Measurements from ENCODE around the gene FHIT. TPM values are rescaled to one million over a fixed set of nuclear protein-coding genes. Genes with fewer than 3 reads are reported as not detected.

The FHIT gene
- total RNA-seq, 4 donors from 2014 or later: 7.5 to 20.1 (median 13.5) TPM

GRCh38 chr3:59756934-59757333 is 1494.3 kb downstream of the FHIT start:
- H3K4me1 ChIP-seq: peaks cover 0 to 3% (median 0%) of the 10 kb centered on the region in 4 donors
- 70 to 84% methylated on average over 4 to 5 of the region's 5 CpGs for WGBS, 2 donors (ENCODE audit: low coverage in 1 of 2)
- no peaks in the 10 kb centered on the region for H3K9me3 ChIP-seq
- no peaks in the 10 kb centered on the region for H3K27me3 ChIP-seq
- no peaks in the 10 kb centered on the region for H3K36me3 ChIP-seq
- intact Hi-C loops (cut with DNase I; ENCODE audit: low total_unique reads) (no loop called here), in situ Hi-C loops (cut with MboI; ENCODE audit: low pct_ligation_motif_present in 1 of 4, low pct_unique_long_range_greater_than_20kb in 1 of 4, low sequenced_read_pairs in 3 of 4) (no loop called here)
- no peak for DNase-seq
- TF ChIP-seq POLR2AphosphoS5 (IDR thresholded peaks at IDR 0.05) (no peak), POLR2A (IDR thresholded peaks at IDR 0.05) (no peak), EP300 (IDR thresholded peaks at IDR 0.05; ENCODE audit: low read depth) (no peak), CTCF (IDR thresholded peaks at IDR 0.05) (no peak)
- no peak overlapping the region for H3K27ac ChIP-seq
- no peak overlapping the region for H3K4me3 ChIP-seq

- WGBS, 2 donors (ENCODE audit: low coverage in 1 of 2): 84 to 89% methylated on average over 4 of the region's 4 CpGs
- TF ChIP-seq POLR2AphosphoS5 (IDR thresholded peaks at IDR 0.05): no peak
- no peak for TF ChIP-seq CTCF (IDR thresholded peaks at IDR 0.05)
- no peak for TF ChIP-seq EP300 (IDR thresholded peaks at IDR 0.05; ENCODE audit: low read depth)
- TF ChIP-seq POLR2A (IDR thresholded peaks at IDR 0.05): no peak
- Histone ChIP-seq H3K4me3 (no peak overlapping the region), H3K9me3 (no peaks in the 10 kb centered on the region), H3K27me3 (no peaks in the 10 kb centered on the region), H3K27ac (no peak overlapping the region), H3K4me1 (peaks cover 0 to 2% (median 0%) of the 10 kb centered on the region in 4 donors), H3K36me3 (no peaks in the 10 kb centered on the region)
- intact Hi-C loops (cut with DNase I; ENCODE audit: low total_unique reads): no loop called here
- in situ Hi-C loops (cut with MboI; ENCODE audit: low pct_ligation_motif_present in 1 of 4, low pct_unique_long_range_greater_than_20kb in 1 of 4, low sequenced_read_pairs in 3 of 4): no loop called here
- no peak for DNase-seq
Observed at GRCh38 chr3:59754456-59755129, 1496.7 kb downstream of the FHIT start.

- in situ Hi-C loops (cut with MboI; ENCODE audit: low pct_ligation_motif_present in 1 of 4, low pct_unique_long_range_greater_than_20kb in 1 of 4, low sequenced_read_pairs in 3 of 4) (no loop called here), intact Hi-C loops (cut with DNase I; ENCODE audit: low total_unique reads) (no loop called here)
- no peak overlapping the region for H3K27ac ChIP-seq
- H3K36me3 ChIP-seq: no peaks in the 10 kb centered on the region
- H3K4me1 ChIP-seq: no peaks in the 10 kb centered on the region
- no peaks in the 10 kb centered on the region for H3K9me3 ChIP-seq
- no peak overlapping the region for H3K4me3 ChIP-seq
- no peak for DNase-seq
- WGBS, 2 donors (ENCODE audit: low coverage in 1 of 2): 89 to 92% methylated on average over 4 to 7 of the region's 7 CpGs
- no peaks in the 10 kb centered on the region for H3K27me3 ChIP-seq
- TF ChIP-seq POLR2AphosphoS5 (IDR thresholded peaks at IDR 0.05) (no peak), CTCF (IDR thresholded peaks at IDR 0.05) (no peak), POLR2A (IDR thresholded peaks at IDR 0.05) (no peak), EP300 (IDR thresholded peaks at IDR 0.05; ENCODE audit: low read depth) (no peak)
Observed at GRCh38 chr3:59753808-59754450, 1497.3 kb downstream of the FHIT start.

- Histone ChIP-seq H3K27ac (no peak overlapping the region), H3K4me3 (no peak overlapping the region), H3K36me3 (no peaks in the 10 kb centered on the region), H3K9me3 (no peaks in the 10 kb centered on the region), H3K27me3 (no peaks in the 10 kb centered on the region), H3K4me1 (no peaks in the 10 kb centered on the region)
- in situ Hi-C loops (cut with MboI; ENCODE audit: low pct_ligation_motif_present in 1 of 4, low pct_unique_long_range_greater_than_20kb in 1 of 4, low sequenced_read_pairs in 3 of 4) (no loop called here), intact Hi-C loops (cut with DNase I; ENCODE audit: low total_unique reads) (no loop called here)
- no peak for DNase-seq
- TF ChIP-seq CTCF (IDR thresholded peaks at IDR 0.05) (no peak), EP300 (IDR thresholded peaks at IDR 0.05; ENCODE audit: low read depth) (no peak), POLR2A (IDR thresholded peaks at IDR 0.05) (no peak), POLR2AphosphoS5 (IDR thresholded peaks at IDR 0.05) (no peak)
Observed at GRCh38 chr3:59752925-59753324, 1498.3 kb downstream of the FHIT start.

Data from transverse colon (tissue), 4 donors.